ENCODE measurements around the gene TMEM37. TPM values are rescaled to one million over a fixed set of nuclear protein-coding genes. Genes with fewer than 3 reads are reported as not detected.

TMEM37 gene
- total and polyA plus RNA-seq, 2 of the 13 experiments (the other 11 are each of a cell fraction or from before 2014, with no cell fraction given) = 37.7 to 115 TPM

DNA sequence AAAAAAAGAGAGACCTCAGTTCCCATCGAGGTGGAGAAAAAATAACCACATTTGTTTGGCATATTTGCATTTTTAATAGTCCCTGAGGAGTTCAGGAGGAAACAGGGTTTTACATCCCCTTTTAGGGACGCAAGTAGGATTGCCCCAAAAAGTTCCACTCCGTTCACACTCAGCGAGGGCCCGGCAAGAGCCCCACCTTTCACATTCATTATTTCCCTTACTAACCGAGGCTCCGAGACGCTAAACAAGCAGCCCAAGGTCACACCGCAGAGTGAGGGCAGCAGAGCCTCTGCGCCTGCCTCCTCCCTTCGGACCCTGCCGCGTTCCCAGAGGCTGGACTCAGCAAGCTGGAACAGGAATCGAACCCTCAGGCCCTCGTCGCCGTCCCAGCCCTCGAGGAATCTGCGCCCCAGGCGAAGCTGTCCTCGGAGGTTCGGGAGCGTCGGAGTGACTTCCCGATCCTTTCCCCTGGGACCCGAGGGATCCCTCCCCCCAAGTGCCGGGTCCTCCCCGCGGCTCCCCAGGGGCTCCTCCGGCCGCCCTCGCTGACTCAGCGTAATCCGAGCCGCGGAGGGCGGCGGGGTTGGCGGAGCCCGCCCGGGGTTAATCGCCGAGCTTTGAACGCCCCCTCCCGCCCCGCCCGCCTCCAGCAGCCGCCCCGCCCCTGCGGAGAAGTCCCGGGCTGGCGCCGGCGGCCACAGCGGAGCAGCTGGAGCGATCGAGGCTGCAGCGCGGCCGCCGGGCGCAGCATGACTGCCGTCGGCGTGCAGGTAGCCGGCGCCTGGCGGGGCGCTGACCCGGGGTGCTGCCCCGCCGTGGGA, at the start of gene TMEM37 (continued):
- TF ChIP-seq GATA4 (IDR thresholded peaks at IDR 0.05; ENCODE audit: borderline replicate concordance, low read depth) (no peak), ZSCAN5A (CRISPR knock-in tag; IDR thresholded peaks at IDR 0.05; ENCODE audit: borderline replicate concordance) (no peak; the same call in 1 of the 2 replicates), KDM5B (CRISPR knock-in tag; IDR thresholded peaks at IDR 0.05; ENCODE audit: borderline replicate concordance) (peak; percentile 80; the same call in 1 of the 2 replicates), MTERF4 (CRISPR knock-in tag; IDR thresholded peaks at IDR 0.05) (no peak), EHMT2 (IDR thresholded peaks at IDR 0.05; ENCODE audit: borderline replicate concordance, low read depth, low read length) (no peak), FLYWCH1 (CRISPR knock-in tag; IDR thresholded peaks at IDR 0.05) (no peak), JDP2 (CRISPR knock-in tag; IDR thresholded peaks at IDR 0.05; ENCODE audit: borderline replicate concordance) (peak; percentile 40; the same call in 1 of the 2 replicates), JUNB (CRISPR knock-in tag; IDR thresholded peaks at IDR 0.05; ENCODE audit: borderline replicate concordance) (no peak), KLF6 (CRISPR knock-in tag; IDR thresholded peaks at IDR 0.05) (no peak; the same call in 1 of the 2 replicates), ZNF530 (CRISPR knock-in tag; IDR thresholded peaks at IDR 0.05; ENCODE audit: low read depth) (no peak), ETV5 (CRISPR knock-in tag; IDR thresholded peaks at IDR 0.05; ENCODE audit: borderline replicate concordance) (peak; percentile 70), ZNF639 (CRISPR knock-in tag; conservative IDR thresholded peaks at IDR 0.05) (no peak), ZBTB7B (CRISPR knock-in tag; IDR thresholded peaks at IDR 0.05) (peak; percentile 73; the same call in 1 of the 2 replicates), PLRG1 (conservative IDR thresholded peaks at IDR 0.05) (no peak), PHF8 (CRISPR knock-in tag; IDR thresholded peaks at IDR 0.05) (peak; percentile 59; the same call in 1 of the 2 replicates), ZNF629 (CRISPR knock-in tag; conservative IDR thresholded peaks at IDR 0.05) (peak; percentile 42; the same call in 1 of the 2 replicates), HMGA1 (CRISPR knock-in tag; conservative IDR thresholded peaks at IDR 0.05) (no peak), CEBPB (IDR thresholded peaks at IDR 0.05; ENCODE audit: borderline replicate concordance, low read depth, low read length) (no peak), GMEB2 (CRISPR knock-in tag; IDR thresholded peaks at IDR 0.05; ENCODE audit: low read depth) (no peak), JUN (CRISPR knock-in tag; IDR thresholded peaks at IDR 0.05) (no peak), ARHGAP35 (CRISPR knock-in tag; IDR thresholded peaks at IDR 0.05; ENCODE audit: borderline replicate concordance) (peak; percentile 63; the same call in 1 of the 2 replicates)
- TF ChIP-seq, protein P1, sequence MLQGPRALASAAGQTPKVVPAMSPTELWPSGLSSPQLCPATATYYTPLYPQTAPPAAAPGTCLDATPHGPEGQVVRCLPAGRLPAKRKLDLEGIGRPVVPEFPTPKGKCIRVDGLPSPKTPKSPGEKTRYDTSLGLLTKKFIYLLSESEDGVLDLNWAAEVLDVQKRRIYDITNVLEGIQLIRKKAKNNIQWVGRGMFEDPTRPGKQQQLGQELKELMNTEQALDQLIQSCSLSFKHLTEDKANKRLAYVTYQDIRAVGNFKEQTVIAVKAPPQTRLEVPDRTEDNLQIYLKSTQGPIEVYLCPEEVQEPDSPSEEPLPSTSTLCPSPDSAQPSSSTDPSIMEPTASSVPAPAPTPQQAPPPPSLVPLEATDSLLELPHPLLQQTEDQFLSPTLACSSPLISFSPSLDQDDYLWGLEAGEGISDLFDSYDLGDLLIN (CRISPR knock-in tag; IDR thresholded peaks at IDR 0.05; ENCODE audit: borderline replicate concordance) = peak; percentile 84; the same call in 1 of the 2 replicates

Data from HepG2 (cell line).